HepG2 (cell line): ENCODE data around the gene NFE2L2. TPM values are rescaled to one million over a fixed set of nuclear protein-coding genes. Genes with fewer than 3 reads are reported as not detected.

ENCODE experiments used
- AHDC1 ChIP-seq: sonication (generic); formaldehyde crosslinking; IDR thresholded peaks from 2 replicates; pipeline ENCODE4 v1.5.1; 2020; ENCODE audit warnings: mild to moderate bottlenecking, missing genetic modification reagents, borderline replicate concordance
- CREB3 ChIP-seq: sonication (generic); formaldehyde crosslinking; IDR thresholded peaks from 2 replicates; pipeline ENCODE4 v1.5.0; 2020; ENCODE audit warnings: missing genetic modification reagents
- ELF4 ChIP-seq: sonication (generic); formaldehyde crosslinking; IDR thresholded peaks from 2 replicates; pipeline ENCODE4 v1.5.0; 2020; ENCODE audit warnings: missing genetic modification reagents, mild to moderate bottlenecking, moderate library complexity, borderline replicate concordance
- HBP1 ChIP-seq: IDR thresholded peaks from 2 replicates; pipeline ENCODE4 v1.6.1; 2016; ENCODE audit warnings: low read depth, control low read depth
- MEIS1 ChIP-seq: sonication (generic); formaldehyde crosslinking; IDR thresholded peaks from 2 replicates; pipeline ENCODE4 v1.9.0; 2021; ENCODE audit warnings: mild to moderate bottlenecking, missing genetic modification reagents, moderate library complexity, borderline replicate concordance
- STAT6 ChIP-seq: sonication (generic); formaldehyde crosslinking; IDR thresholded peaks from 2 replicates; pipeline ENCODE4 v1.4.0; 2020; ENCODE audit warnings: missing genetic modification reagents, mild to moderate bottlenecking, borderline replicate concordance
- ZNF136 ChIP-seq: sonication (generic); formaldehyde crosslinking; IDR thresholded peaks from 2 replicates; pipeline ENCODE4 v1.8.1; 2022; ENCODE audit warnings: low read depth, mild to moderate bottlenecking, moderate library complexity, missing genetic modification reagents
- ZNF180 ChIP-seq: sonication (generic); formaldehyde crosslinking; IDR thresholded peaks from 2 replicates; pipeline ENCODE4 v1.4.0; 2020; ENCODE audit warnings: low read depth, missing genetic modification reagents, borderline replicate concordance
- ZNF331 ChIP-seq: sonication (generic); formaldehyde crosslinking; IDR thresholded peaks from 2 replicates; pipeline ENCODE4 v1.4.0; 2020; ENCODE audit warnings: missing genetic modification reagents
- ZNF451 ChIP-seq: sonication (generic); formaldehyde crosslinking; IDR thresholded peaks from 2 replicates; pipeline ENCODE4 v1.5.0; 2020; ENCODE audit warnings: mild to moderate bottlenecking, missing genetic modification reagents
- ZNF574 ChIP-seq: sonication (generic); formaldehyde crosslinking; IDR thresholded peaks from 2 replicates; pipeline ENCODE4 v1.4.0; 2020; ENCODE audit warnings: missing genetic modification reagents
- ZNF773 ChIP-seq: sonication (generic); formaldehyde crosslinking; IDR thresholded peaks from 2 replicates; pipeline ENCODE4 v1.4.0; 2020; ENCODE audit warnings: missing genetic modification reagents, borderline replicate concordance
- ZNF781 ChIP-seq: sonication (generic); formaldehyde crosslinking; IDR thresholded peaks from 2 replicates; pipeline ENCODE4 v1.5.1; 2020; ENCODE audit warnings: borderline replicate concordance, mild to moderate bottlenecking, missing genetic modification reagents; ENCODE audit errors: not compliant biosample characterization
- polyA plus RNA-seq, 8 experiments: library from polyadenylated mRNA; depleted of rRNA in 3 of 8; stranded (reverse) in 7 of 8; unstranded in 1 of 8; fragments of >200 nt; fragmentation: Illumina TruSeq in 4 of 8; extraction: Trizol in 4 of 8; gene quantifications; 2 replicates each; pipeline versions ENCODE4 v1.2.1 to v1.2.3, GENCODE V29; 2011 to 2016; ENCODE audit warnings: low read depth in 4 of 8, missing spikeins in 1 of 8, mixed read lengths in 1 of 8; ENCODE audit not compliant: insufficient read depth in 1 of 8
- total RNA-seq, 5 experiments: library from RNA; depleted of rRNA; stranded (reverse); fragments of >200 nt; fragmentation: Illumina TruSeq; extraction: Trizol; gene quantifications; 2 replicates each; pipeline ENCODE4 v1.2.3, GENCODE V29; 2016; ENCODE audit warnings: low read depth in 1 of 5

Gene NFE2L2
- total and polyA plus RNA-seq, 2 of the 13 experiments (the other 11 are each of a cell fraction or from before 2014, with no cell fraction given): 84.6 to 215 TPM

GRCh38 chr2:177187631-177188312, 76.8 kb downstream of the NFE2L2 start (continued):
- TF ChIP-seq ZNF781 (peak; percentile 87), MEIS1 (CRISPR knock-in tag) (peak; percentile 94; the same call in 1 of the 2 replicates), ZNF331 (CRISPR knock-in tag) (peak; percentile 95), ZNF136 (CRISPR knock-in tag) (no peak; the same call in 1 of the 2 replicates), ELF4 (CRISPR knock-in tag) (0 out of 2 replicates have a peak, but pooled peaks have one; percentile 70), ZNF773 (CRISPR knock-in tag) (no peak), STAT6 (CRISPR knock-in tag) (0 out of 2 replicates have a peak, but pooled peaks have one; percentile 22), ZNF451 (CRISPR knock-in tag) (peak; percentile 27; the same call in 1 of the 2 replicates), CREB3 (CRISPR knock-in tag) (no peak), ZNF574 (CRISPR knock-in tag) (peak; percentile 89), HBP1 (CRISPR knock-in tag) (peak; percentile 83; the same call in 1 of the 2 replicates), ZNF180 (CRISPR knock-in tag) (no peak), AHDC1 (CRISPR knock-in tag) (peak; percentile 91)
